Immature natural killer cell (primary cell): ENCODE data around the gene HOXD8. TPM values are rescaled to one million over a fixed set of nuclear protein-coding genes. Genes with fewer than 3 reads are reported as not detected.
A peak's percentile ranks its signal among the peaks of the same experiment; 100 is the strongest.

Experiments
- DNase-seq, 3 donors: peaks; one replicate each; pipeline ENCODE4 v3.0.0; 2022; ENCODE audit warnings: mixed read lengths in 1 of 3
- H3K27ac Mint-ChIP-seq, 6 donors: one replicate each; pipeline ENCODE4 v1.8.0; 2020; ENCODE audit warnings: mixed read lengths in 6 of 6, mild to moderate bottlenecking in 5 of 6, inconsistent platforms in 4 of 6, moderate library complexity in 3 of 6
- H3K27me3 Mint-ChIP-seq, 3 donors: one replicate each; pipeline ENCODE4 v1.8.0; 2020 to 2021; ENCODE audit warnings: low read depth in 3 of 3, mild to moderate bottlenecking in 3 of 3, mixed read lengths in 3 of 3, moderate library complexity in 3 of 3, inconsistent platforms in 1 of 3
- H3K36me3 Mint-ChIP-seq, 3 donors: one replicate each; pipeline ENCODE4 v1.8.0; 2020; ENCODE audit warnings: mixed read lengths in 3 of 3, inconsistent platforms in 2 of 3, mild to moderate bottlenecking in 2 of 3
- H3K4me1 Mint-ChIP-seq, 2 donors: one replicate each; pipeline ENCODE4 v1.8.0; 2020; ENCODE audit warnings: inconsistent platforms in 2 of 2, mild to moderate bottlenecking in 2 of 2, mixed read lengths in 2 of 2, moderate library complexity in 1 of 2
- H3K4me3 Mint-ChIP-seq, 5 donors: one replicate each; pipeline ENCODE4 v1.8.0; 2020; ENCODE audit warnings: mild to moderate bottlenecking in 5 of 5, mixed read lengths in 5 of 5, inconsistent platforms in 3 of 5, moderate library complexity in 3 of 5
- H3K9me3 Mint-ChIP-seq, 6 donors: one replicate each; pipeline ENCODE4 v1.8.0; 2020; ENCODE audit warnings: mild to moderate bottlenecking in 6 of 6, mixed read lengths in 6 of 6, inconsistent platforms in 4 of 6, moderate library complexity in 3 of 6
- polyA plus RNA-seq, 3 donors: library from polyadenylated mRNA; unstranded; fragments of 300-500 nt; fragmentation: Illumina TruSeq; gene quantifications; one replicate each; pipeline ENCODE4 v1.2.3, GENCODE V29; 2021

The HOXD8 gene
- polyA plus RNA-seq, 3 donors from 2014 or later = not detected

DNA sequence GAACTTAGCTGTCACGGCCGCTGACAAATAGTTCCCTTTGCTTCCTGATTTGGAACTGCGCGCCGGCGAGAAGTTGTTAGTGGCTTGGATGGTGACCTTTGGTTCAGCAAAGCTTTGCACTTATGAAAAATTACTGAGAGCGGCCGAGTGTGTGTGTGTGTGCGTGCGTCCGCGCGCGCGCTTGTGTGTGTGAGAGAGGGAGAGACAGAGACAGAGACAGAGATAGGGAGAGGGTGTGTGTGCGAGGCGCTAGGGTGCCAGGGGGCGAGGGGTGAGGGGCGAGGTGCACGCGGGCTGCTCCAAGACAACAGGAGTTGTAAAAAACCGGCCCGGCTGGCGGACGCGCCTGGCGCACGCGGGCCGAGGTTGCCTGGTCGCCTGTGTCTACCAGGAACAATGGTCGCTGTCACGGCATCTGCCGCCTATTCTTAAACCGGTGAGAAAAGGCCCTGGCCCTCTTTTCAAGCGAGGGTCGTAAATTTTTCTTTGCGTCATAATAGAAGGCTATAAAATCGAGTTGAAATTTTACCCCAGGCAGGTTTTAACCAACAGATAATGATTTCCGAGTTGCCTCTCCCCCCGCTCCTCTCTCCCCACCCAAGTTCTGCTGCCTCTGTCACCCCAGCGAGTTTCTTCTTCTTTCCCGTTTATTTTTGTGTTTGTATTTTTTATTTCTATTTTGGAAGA is 28.1 kb downstream of the HOXD8 start:
- Mint-ChIP-seq H3K27ac (no peak overlapping the region), H3K4me3 (no peak overlapping the region), H3K9me3 (peaks cover 0 to 5% (median 0%) of the 10 kb centered on the region in 6 donors), H3K4me1 (no peaks in the 10 kb centered on the region), H3K36me3 (no peaks in the 10 kb centered on the region), H3K27me3 (peaks cover 27 to 43% (median 35%) of the 10 kb centered on the region in 3 donors)
- no peak for DNase-seq

DNA sequence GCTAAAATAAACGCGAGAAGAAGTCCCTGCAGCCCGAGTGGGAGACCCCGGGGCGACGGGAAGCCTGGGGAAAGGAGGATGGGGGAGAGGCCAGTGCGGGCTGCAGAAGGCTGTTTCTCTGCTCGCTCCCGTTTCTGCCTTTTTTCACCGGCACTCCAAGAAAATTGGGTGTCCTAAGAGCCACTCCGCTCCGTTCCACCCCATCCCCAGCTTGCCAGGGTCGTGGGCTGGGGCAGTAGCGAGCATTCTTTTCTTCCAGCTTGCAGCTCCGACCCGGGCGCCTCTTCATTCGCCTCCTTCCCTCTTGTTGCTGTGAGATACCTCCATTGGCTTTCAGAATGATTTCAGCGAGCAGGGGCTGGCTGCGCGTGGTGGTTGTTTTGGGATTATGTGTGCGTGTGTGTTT is 28.7 kb downstream of the HOXD8 start:
- no peak overlapping the region for H3K27ac Mint-ChIP-seq
- H3K36me3 Mint-ChIP-seq = peaks cover 0 to under 1% (median 0%) of the 10 kb centered on the region in 3 donors
- peaks cover 0 to 4% (median 0%) of the 10 kb centered on the region in 6 donors for H3K9me3 Mint-ChIP-seq
- H3K4me3 Mint-ChIP-seq = no peak overlapping the region
- no peaks in the 10 kb centered on the region for H3K4me1 Mint-ChIP-seq
- peaks cover 25 to 44% (median 37%) of the 10 kb centered on the region in 3 donors for H3K27me3 Mint-ChIP-seq
- no peak for DNase-seq

DNA sequence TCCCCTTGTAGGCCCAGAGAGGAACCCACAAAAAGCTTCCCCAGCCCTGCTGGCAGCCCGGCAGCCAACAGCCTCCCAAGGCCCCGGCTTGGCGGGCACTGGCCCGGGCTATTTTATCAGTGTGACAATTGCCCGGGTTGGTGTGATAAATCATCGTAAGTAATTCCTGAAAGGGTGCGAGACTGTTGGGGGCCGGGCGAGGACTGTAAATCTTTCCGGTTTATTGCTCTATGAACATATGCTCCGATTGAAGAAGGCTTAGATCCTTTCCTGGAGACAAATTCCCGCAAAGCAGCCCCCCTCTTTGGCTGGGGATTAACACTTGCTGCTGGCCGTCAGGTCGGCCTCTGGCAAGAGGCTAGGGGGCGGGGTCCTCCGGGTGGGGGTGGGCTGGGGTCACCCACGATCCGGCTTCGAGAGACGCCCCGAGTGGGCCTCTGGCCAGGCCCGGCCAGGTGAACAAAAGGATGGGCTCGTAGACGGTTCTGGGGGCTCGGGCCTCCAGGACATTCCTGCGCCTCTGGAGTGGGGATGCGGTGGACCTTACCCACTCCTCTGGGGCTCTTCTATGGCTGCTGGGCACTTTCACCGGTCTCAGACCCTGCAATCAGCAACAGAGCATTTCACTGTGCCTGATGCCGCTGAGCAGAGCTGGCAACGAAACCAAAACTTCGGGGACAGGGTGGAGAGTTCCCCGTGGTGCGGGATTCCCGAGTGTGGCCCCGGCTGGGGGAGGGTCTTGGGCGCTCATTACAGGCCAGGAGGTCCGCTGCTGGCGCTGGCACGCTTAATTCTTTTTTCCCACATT is 29.6 kb downstream of the HOXD8 start:
- peaks cover 0 to 4% of the 10 kb centered on the region in 2 donors for H3K4me1 Mint-ChIP-seq
- no peak overlapping the region for H3K4me3 Mint-ChIP-seq
- H3K27me3 Mint-ChIP-seq = peaks cover 31 to 51% (median 40%) of the 10 kb centered on the region in 3 donors
- peaks cover 0 to 9% (median 2%) of the 10 kb centered on the region in 6 donors for H3K9me3 Mint-ChIP-seq
- peaks cover 0 to 6% (median 0%) of the 10 kb centered on the region in 3 donors for H3K36me3 Mint-ChIP-seq
- H3K27ac Mint-ChIP-seq = no peak overlapping the region
- no peak for DNase-seq

DNA sequence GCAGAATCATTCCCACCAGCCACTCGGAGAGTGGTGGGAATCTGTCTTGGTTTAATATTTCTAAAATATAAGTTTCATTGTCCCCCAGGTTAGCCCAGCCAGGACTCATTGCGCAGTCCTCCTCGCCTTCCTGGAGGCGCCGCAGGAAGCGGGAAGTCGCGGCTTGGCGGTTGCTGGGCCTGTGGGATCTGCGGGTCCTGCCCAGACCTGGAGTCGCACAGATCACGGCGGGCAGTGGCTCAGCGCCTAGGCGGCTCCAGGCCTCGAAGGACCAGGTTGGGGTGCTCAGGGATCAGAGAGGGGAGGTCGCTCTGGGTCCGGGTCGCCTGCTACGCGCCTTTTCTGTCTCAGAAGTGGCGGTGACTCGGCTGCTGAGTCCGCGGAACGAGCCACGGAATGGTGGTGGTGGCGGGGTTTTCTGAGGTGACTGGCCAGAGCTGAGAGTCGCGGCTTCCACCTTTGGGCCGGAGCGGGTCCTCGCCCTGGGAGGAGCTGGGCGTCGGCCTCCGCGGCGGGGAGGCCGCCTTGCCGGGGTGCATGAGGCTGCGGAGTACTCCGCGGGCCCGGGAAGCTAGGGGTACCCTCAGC is 30.3 kb downstream of the HOXD8 start:
- Mint-ChIP-seq H3K4me3 (no peak overlapping the region), H3K36me3 (peaks cover 0 to 10% (median 0%) of the 10 kb centered on the region in 3 donors), H3K9me3 (peaks cover 0 to 14% (median 4%) of the 10 kb centered on the region in 6 donors), H3K27ac (no peak overlapping the region), H3K27me3 (peaks cover 31 to 52% (median 44%) of the 10 kb centered on the region in 3 donors), H3K4me1 (peaks cover 2 to 8% of the 10 kb centered on the region in 2 donors)
- DNase-seq = no peak

DNA sequence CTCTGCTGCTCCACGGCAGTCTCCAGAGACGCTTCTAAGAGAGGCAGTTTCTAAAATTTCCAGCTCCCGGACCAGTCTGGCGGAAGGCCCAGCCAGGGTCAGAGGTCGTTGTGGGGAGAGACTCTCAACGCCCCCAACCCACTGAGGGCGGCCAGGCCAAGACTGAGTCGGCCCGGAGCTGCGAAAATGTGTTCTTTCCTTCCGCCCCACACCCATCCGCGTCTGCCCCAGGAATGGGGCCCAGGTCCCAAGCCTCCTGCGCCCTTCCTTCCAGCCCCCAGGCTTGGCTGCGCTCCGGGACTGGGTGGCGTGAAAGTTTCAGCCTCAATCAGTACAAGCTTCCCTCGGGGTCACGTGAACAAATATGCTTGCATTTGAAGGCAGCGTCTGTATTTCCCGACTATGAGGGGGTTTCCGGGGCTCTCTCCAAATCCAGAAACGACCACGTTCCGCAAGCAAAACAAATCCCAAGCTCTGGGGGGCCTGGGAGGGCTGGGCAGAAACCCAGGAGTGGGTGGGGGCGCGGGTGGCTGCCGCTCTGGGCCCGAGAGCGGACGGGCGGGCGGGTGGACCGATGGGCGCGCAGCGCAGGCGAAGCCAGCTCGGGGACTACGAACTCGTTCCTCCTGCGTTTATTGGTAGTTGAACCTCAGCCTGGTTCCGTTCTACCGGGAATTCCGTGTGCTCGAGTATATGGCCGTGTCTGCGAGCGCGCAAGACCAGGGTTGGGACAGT is 30.9 kb downstream of the HOXD8 start:
- H3K27ac Mint-ChIP-seq = no peak overlapping the region
- peaks cover 0 to 10% (median 0%) of the 10 kb centered on the region in 3 donors for H3K36me3 Mint-ChIP-seq
- H3K4me3 Mint-ChIP-seq = no peak overlapping the region
- peaks cover 25 to 49% (median 47%) of the 10 kb centered on the region in 3 donors for H3K27me3 Mint-ChIP-seq
- peaks cover 2 to 8% of the 10 kb centered on the region in 2 donors for H3K4me1 Mint-ChIP-seq
- no peak for DNase-seq
- peaks cover 0 to 14% (median 4%) of the 10 kb centered on the region in 6 donors for H3K9me3 Mint-ChIP-seq

GRCh38 chr2:176160986-176161824 is 31.7 kb downstream of the HOXD8 start:
- Mint-ChIP-seq H3K4me1 (peaks cover 2 to 8% of the 10 kb centered on the region in 2 donors), H3K4me3 (no peak overlapping the region), H3K9me3 (peaks cover 0 to 14% (median 4%) of the 10 kb centered on the region in 6 donors), H3K36me3 (peaks cover 0 to 10% (median 3%) of the 10 kb centered on the region in 3 donors), H3K27ac (no peak overlapping the region), H3K27me3 (peaks cover 28 to 51% (median 45%) of the 10 kb centered on the region in 3 donors)
- DNase-seq = no peak

DNA sequence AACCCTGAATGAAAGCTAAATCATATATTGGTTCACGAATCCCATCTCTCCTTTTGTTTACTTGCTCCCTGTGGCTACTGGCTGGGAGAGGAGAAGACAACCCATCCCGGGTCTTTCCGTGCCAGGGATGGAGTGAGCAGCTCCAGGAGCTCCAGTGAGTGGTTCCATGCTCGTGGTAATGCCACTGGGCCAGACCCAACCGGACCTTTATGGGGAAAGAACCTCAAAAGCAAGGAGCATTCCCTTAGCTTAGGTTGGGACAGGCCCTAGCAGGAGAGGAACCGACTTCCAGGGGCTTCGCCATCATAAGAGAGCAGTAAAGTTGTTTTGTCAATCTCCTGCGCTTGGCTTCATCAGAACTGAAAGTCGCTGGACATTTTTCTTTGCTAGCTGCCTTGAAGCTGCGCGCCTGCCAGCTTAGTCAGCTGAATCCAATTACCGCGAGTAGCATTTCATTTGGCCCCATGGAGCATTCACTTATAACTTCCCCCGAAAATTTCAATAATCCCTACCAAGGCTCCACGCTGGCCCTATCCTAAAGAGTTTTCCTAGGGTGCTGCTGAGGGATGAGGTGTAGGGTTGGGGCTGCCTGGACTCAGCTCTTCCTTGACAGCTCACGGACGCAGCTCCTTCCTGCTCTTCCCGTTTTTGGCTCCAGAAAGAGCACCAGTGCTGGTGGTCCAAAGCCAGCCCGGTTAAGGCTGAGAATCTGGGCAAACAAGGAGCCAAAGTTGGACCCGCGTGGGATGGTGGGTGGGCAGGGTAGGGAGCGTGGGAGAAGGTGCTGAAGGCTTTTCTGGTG is 32.5 kb downstream of the HOXD8 start:
- Mint-ChIP-seq H3K4me1 (peaks cover 2 to 8% of the 10 kb centered on the region in 2 donors), H3K4me3 (no peak overlapping the region), H3K27me3 (peaks cover 28 to 58% (median 47%) of the 10 kb centered on the region in 3 donors), H3K27ac (no peak overlapping the region), H3K36me3 (peaks cover 0 to 10% (median 3%) of the 10 kb centered on the region in 3 donors), H3K9me3 (peaks cover 0 to 19% (median 4%) of the 10 kb centered on the region in 6 donors)
- DNase-seq = no peak

DNA sequence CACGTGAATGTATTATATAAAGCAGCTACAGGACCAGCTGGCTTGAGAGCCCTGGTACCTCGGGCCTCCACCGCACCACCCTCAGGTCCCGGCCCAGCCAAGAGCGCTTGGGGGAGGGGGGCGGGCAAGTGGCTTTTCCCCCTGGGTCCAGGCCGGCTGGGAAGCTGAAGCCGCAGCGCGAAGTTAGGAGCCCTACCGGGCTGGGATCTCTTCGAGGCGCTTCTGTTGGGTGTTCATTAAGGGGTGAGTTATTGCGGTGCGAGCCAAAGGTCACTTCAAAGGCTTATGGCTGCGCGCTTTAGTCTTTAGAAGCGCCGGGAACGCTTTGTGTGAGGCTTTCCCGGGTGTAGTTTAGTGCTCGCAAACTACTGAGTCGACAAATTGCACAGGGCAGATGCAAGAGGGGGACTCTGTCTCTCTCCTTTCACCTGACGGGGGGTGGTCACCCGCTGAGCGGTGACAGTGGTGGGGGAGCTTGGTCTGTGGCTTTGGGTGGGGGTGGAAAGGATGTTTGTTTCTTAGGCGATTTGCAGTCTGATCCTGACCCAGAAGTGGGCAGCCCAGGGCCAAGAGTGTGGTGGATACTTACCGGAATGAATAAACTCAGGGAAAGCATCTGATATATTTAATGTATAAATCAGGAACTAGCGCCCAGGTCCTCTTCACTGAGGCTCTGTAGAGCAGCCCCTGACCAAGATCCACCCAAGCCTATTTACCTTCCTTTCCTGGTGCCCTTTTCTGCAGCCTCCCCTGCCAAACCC is 33.6 kb downstream of the HOXD8 start:
- H3K9me3 Mint-ChIP-seq = peaks cover 0 to 25% (median 4%) of the 10 kb centered on the region in 6 donors
- peaks cover 25 to 53% (median 51%) of the 10 kb centered on the region in 3 donors for H3K27me3 Mint-ChIP-seq

DNA sequence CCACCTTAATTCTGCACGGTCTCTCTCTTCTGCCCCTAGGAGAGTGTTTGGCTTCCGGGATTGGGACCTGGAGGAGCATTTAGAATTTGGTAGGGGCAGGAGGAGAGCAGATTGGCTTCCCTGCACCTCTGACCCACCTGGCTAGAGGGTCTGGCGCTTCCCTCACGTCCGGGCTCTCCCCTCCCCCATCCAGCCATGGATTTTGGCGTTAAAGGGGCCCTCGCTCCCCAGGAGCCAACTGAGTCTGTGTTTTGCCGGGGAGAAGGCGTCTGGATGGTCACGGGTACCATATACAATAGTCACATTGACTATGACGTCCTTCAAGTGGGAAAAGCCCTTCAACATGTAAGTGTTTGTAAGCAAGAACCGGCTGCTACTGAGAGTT is 34.2 kb downstream of the HOXD8 start:
- peaks cover 0 to 25% (median 4%) of the 10 kb centered on the region in 6 donors for H3K9me3 Mint-ChIP-seq
- H3K27ac Mint-ChIP-seq = no peak overlapping the region
- H3K4me3 Mint-ChIP-seq = peak overlapping the region in 1 of 5 donors; percentile 33
- DNase-seq = no peak
- H3K36me3 Mint-ChIP-seq = peaks cover 0 to 10% (median 3%) of the 10 kb centered on the region in 3 donors
- peaks cover 25 to 50% (median 49%) of the 10 kb centered on the region in 3 donors for H3K27me3 Mint-ChIP-seq
- H3K4me1 Mint-ChIP-seq = peaks cover 2 to 8% of the 10 kb centered on the region in 2 donors

More for the DNA sequence above, 33.6 kb downstream of the HOXD8 start:
- no peak overlapping the region for H3K27ac Mint-ChIP-seq
- no peak overlapping the region for H3K4me3 Mint-ChIP-seq
- peaks cover 2 to 8% of the 10 kb centered on the region in 2 donors for H3K4me1 Mint-ChIP-seq
- H3K36me3 Mint-ChIP-seq = peaks cover 0 to 10% (median 3%) of the 10 kb centered on the region in 3 donors
- DNase-seq = no peak

DNA sequence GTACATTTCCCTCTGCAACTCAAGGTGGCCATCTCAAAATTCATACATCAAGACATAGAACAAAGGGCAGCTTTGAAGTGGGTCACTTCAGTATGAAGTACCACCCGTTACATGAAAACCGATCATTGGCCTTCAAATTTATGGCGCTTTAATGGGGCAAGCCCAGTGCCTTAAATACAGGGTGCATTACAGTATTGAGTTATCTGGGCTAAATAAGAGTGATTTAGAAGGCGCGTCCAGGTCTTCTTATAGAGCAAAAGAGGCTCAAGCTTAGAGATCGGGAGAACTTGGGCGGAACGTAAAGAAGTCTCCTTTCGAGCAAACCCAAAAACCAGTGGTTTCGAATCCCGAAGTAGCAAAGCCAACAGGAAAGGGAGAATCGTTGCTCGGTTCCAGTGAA is 34.7 kb downstream of the HOXD8 start:
- no peak for DNase-seq
- Mint-ChIP-seq H3K4me1 (peaks cover 2 to 8% of the 10 kb centered on the region in 2 donors), H3K36me3 (peaks cover 0 to 10% (median 3%) of the 10 kb centered on the region in 3 donors), H3K27me3 (peaks cover 25 to 49% (median 48%) of the 10 kb centered on the region in 3 donors), H3K4me3 (peak overlapping the region in 2 of 5 donors; percentile 5 to 33), H3K27ac (no peak overlapping the region), H3K9me3 (peaks cover 0 to 25% (median 4%) of the 10 kb centered on the region in 6 donors)

- DNase-seq = no peak
- Mint-ChIP-seq H3K4me1 (peaks cover 2 to 8% of the 10 kb centered on the region in 2 donors), H3K36me3 (peaks cover 0 to 10% (median 3%) of the 10 kb centered on the region in 3 donors), H3K27ac (no peak overlapping the region), H3K4me3 (no peak overlapping the region), H3K27me3 (peaks cover 22 to 53% (median 48%) of the 10 kb centered on the region in 3 donors), H3K9me3 (peaks cover 0 to 25% (median 4%) of the 10 kb centered on the region in 6 donors)
Observed at GRCh38 chr2:176164611-176165369, 35.3 kb downstream of the HOXD8 start.
